KBM-7 (cell line): ENCODE data around the gene GPBP1.
"Not testable (repeated sequence)": the region's sequence is repeated elsewhere in the genome, so short reads cannot be mapped to it uniquely, and the experiment has no call there.

Source experiments
- DNase-seq: peaks from one replicate; pipeline ENCODE4 v3.0.0-alpha.2; 2015
- in situ Hi-C: fragments of 300-500 bp; cut with MboI; formaldehyde crosslinking; loops from 2 replicates; pipeline ENCODE4 v1.14.3; 2020; ENCODE audit warnings: low sequenced_read_pairs, low pct_unique_long_range_greater_than_20kb, mixed read lengths

The GPBP1 gene

DNA sequence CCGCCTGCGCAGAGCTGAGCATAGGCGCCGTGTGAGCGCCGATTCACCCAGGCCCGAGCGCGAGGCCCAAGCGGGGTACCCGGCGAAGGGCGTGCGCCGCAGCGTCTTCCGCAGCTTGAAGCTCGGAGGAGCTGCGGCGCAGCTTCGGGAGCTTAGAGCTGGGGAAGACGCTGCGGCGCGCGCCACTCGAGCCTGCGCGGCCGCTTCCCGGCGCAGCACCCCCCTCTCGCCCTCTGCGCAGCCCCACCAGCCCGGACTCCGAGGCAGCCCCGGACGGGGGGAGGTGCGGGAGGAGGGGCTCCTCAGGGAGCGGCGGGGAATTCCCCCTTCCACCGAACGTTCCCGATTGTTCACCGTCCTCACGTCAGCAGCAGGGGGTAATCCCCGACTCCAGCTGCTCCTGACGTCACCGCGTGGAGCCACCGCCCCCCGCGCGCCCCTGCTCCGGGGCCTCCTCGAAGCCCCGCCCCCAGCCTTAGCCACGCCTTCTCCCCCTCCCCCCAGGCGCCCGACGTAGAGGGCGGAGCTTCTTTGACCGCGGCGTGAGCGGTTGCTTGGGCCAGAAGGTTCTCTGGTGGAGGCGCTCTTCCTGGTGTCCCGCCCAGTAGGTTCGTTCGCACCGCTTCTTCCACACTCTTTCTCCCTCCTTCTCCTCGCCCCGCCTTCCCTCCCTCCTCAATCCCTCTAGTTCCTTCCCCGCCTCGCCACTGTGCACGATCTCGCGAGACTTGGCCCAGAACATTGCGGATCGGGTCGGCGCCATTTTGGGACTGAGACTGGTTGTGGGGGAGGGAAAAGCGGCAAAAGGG, at the start of gene GPBP1:
GPBP1 (plus strand) TSS at position 741 of the 809 bp plus-strand sequence. CDS start 40,072 bp downstream, outside the sequence.
- in situ Hi-C loops, result no loop called here
- peak; percentile 99 for DNase-seq

DNA sequence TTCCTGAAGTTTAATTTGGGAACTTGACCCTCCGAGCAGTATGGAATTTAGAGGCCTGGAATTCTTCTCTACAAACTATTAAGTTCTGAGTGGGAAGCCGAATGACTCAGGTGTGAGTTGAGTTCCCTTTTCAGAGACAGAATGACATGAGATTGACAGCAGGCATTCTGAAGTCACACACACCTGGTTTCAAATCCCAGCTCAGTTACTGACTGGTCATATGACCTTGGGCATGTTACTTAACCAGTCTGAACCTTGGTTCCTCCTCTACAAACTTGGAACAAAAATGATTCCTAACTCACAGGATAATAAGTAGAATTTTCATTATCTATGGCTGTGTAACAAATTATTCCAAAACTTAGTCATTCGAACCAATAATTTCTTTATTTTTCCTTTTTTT, 45.5 kb upstream of the GPBP1 start:
- DNase-seq, result no peak
- in situ Hi-C loops, result no loop called here

DNA sequence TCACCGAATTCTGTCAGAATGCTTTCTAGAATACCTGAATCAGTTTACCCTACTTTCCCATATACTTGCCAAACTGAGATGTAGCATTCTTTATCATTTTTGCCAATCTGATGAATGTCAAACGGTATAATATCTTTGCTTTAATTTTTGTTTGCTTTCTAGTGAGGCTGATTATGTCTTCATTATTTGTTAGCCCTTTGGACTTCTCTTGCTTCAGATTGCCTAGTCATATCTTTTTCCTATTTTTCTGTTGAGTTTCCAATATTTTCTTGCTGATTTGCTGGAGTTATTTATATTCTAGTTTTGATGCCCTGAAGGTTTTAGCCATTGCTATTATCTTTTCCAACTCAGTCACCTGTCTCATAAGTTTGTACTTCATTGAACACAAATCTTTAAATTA, 40.3 kb upstream of the GPBP1 start:
- in situ Hi-C loops, result no loop called here
- no peak for DNase-seq

GRCh38 chr5:57137401-57137800, 36.5 kb upstream of the GPBP1 start:
- in situ Hi-C loops, result no loop called here
- DNase-seq, result no peak

DNA sequence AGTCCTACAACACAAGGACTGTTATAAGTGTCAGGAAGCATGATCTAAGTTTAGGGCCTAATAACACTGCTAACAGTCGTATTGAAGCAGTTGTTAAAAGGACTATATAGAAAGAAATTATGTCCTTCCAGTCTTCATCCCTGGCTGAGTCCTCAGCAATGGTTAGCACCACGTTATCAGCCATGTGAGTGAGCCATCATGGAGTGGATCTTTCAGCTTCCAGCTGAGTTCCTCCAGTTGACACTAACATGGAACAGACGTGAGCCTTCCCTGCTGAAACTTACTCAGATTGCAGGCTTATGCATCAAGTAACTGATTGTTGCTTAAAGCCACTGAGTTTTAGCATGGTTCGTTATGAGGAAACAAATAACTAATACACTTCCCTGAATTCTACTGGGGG, 21.5 kb upstream of the GPBP1 start:
- in situ Hi-C loops, result no loop called here
- no peak for DNase-seq

- DNase-seq, result no peak
- in situ Hi-C loops, result no loop called here
Observed at GRCh38 chr5:57155033-57155432, 18.8 kb upstream of the GPBP1 start.

DNA sequence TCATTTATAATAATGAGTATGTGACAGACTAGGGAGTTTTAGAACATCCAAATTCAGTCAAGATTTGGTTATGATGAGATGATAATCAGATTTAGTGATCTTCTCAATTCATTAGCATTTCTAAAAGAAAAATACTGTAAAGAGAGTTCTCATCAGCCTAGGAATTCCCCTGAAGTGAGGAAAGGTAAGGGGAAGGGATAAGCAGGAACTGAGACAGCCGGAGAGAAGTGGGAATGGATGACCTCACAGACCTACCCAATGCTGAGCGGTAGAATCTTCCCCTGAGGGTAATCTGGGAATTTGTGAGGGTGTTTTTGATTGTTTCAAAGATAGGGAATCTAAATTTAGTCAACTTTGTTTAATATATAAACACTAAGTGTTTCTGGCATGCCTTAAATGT, 16.7 kb upstream of the GPBP1 start:
- in situ Hi-C loops, result no loop called here
- DNase-seq, result no peak

DNA sequence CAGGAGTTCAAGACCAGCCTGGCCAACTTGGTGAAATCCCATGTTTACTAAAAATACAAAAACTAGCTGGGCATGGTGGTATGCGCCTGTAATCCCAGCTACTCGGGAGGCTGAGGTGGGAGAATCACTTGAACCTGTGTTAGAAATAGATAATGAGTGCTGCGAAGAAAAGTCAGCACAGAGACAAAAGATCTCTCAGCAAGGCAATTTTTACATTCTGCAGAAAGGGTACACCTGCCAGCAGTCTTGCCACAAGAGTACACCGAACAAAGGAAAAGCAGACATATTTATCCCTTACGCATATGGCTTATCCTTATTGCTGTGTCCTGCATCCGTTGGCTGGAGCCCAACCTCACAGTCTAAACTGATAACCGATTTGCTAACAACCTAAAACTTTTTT, 16.2 kb upstream of the GPBP1 start:
- in situ Hi-C loops, result no loop called here
- DNase-seq, result no peak

DNA sequence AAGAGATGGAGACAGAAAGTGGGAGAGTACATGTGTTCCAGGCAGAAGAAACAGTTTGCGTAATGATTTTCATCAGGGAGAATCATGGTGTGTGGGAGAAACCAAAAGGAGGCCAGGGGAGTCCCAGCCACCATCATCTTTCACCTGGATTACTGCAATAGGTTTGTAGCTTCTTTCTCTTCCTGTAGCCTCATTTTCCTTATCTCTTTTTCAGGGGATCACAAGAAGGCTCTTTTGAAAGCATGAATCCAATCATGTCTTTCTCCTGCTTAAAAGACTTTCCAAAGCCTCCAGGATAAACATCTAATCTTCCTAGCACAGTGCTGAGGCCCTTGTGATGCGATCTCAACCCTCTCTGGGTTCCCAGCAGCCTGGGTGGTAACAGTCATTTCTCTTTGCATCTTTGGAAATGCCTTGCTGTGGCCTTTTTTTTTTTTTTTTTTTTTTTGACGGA, 10.3 kb upstream of the GPBP1 start:
- in situ Hi-C loops, result no loop called here
- no peak for DNase-seq

DNA sequence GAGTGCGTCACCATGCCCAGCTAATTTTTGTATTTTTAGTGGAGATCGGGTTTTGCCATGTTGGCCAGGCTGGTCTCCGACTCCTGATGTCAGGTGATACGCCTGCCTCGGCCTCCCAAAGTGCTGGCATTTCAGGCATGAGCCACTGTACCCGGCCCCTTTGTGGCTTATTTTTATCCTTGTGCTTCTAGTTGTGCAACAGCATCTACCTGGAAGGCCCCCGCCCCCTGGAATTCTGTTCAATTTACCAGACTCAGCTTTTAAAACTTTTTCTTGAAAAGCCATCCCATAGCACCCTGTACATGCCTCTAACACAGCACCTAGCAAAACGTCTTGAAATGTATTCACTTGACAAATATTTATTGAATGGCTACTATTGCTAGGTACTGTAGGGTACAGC, 9.7 kb upstream of the GPBP1 start:
- in situ Hi-C loops, result no loop called here
- DNase-seq, result no peak

- in situ Hi-C loops, DNase-seq: not testable (repeated sequence)
Observed at GRCh38 chr5:57165171-57165570, 8.7 kb upstream of the GPBP1 start.

DNA sequence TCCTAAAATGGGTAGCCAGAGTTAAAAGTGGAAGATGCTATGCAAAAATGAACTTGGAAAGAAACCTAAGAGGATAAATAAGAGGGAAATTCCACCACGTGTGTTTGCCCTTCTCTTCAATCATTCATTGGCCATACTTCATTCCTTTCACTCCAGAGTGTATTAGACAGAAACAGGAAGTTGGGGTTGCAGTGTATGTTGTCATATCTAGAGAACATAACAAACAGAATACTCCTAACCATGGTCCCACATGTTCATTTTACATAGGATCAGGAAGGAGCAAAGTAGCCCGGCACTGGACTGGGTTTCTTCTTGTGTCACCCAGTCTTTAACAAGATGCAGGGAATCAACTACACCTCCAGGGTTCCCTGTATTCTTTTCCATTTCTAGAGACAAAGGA, 7.6 kb upstream of the GPBP1 start:
- in situ Hi-C loops, result no loop called here
- peak; percentile 69 for DNase-seq

- in situ Hi-C loops, result no loop called here
Observed at GRCh38 chr5:57167201-57167600, 6.7 kb upstream of the GPBP1 start.

GRCh38 chr5:57170116-57170515, 3.7 kb upstream of the GPBP1 start:
- in situ Hi-C loops, DNase-seq: not testable (repeated sequence)

More at GRCh38 chr5:57167201-57167600, 6.7 kb upstream of the GPBP1 start:
- no peak for DNase-seq

GRCh38 chr5:57171816-57172465, 1.9 kb upstream of the GPBP1 start:
- in situ Hi-C loops, result no loop called here
- DNase-seq, result no peak

- in situ Hi-C loops, result no loop called here
- DNase-seq, result peak; percentile 59
Observed at GRCh38 chr5:57172466-57173318, 1.2 kb upstream of the GPBP1 start.

DNA sequence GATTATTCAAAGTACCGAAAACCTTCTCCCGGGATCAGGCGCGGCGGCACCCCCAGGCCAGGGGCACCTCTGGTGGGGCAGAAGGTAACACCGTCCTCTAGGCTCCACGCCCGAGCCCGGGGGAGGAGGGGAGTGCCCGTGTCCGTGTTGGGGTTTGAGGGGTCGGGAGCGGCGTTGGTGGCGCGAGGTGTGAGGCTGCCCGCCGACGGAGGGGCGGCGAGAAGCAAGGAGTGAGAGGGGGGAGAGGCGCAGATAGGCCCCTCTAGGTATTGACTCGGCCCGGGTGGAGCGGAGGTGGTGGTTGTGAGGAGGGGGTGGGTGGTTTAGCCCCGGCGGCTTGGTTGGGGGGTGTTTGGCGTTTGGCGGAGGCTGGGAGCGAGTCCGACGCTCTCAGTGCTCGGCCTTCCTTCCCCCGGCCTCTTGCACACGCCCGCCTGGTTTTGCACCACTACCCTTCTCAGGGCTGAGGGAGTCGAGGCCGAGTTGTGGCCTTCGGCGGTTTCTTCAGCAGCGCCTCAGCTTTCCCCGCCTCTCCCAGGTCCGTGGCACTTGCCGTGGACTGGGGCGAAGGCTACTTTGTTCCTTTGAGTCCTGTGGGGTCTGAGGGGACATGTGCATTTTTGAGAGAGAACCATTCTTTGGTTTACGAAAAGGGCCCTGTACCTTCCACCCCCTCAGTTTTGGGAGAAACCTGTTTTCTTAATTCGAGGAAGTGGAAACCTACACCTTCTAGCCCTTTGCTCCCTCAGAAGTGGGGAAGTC, 450 bp downstream of the GPBP1 start:
- in situ Hi-C loops, result no loop called here
- peak; percentile 59 for DNase-seq

GRCh38 chr5:57174890-57175510, 1.1 kb downstream of the GPBP1 start:
- in situ Hi-C loops, result no loop called here
- no peak for DNase-seq
